HepG2 (cell line): ENCODE measurements around the gene CACNA1C. TPM values are rescaled to one million over a fixed set of nuclear protein-coding genes. Genes with fewer than 3 reads are reported as not detected.

Source experiments
- ATAC-seq: fragments of 200-7000 bp; cut with Tn5 transposase; 3 replicates; pipeline ENCODE4 v1.9.1; 2020; ENCODE audit warnings: mild to moderate bottlenecking, moderate library complexity
- BruUV-seq: library from RNA; stranded (reverse); fragments of 400-500 nt; replicated peaks from 2 replicates; lab custom pipeline; 2021; lab: Mats Ljungman, UMichigan
- CTCF ChIA-PET: fragments of 300-600 bp; formaldehyde crosslinking; extraction: SDS; loops from one replicate; lab custom pipeline; 2021; ENCODE audit warnings: low total read pairs, inconsistent platforms, low intra/inter-chr PET ratio; lab: Yijun Ruan, JAX
- POLR2A ChIA-PET: fragments of 350-600 bp; sonication (Branson Sonifier 250); formaldehyde crosslinking; loops from one replicate; lab custom pipeline; 2020; ENCODE audit warnings: antibody characterized with exemption, inconsistent platforms; lab: Yijun Ruan, JAX
- DNase-seq: peaks from one replicate; pipeline ENCODE4 v3.0.0-alpha.2; 2015; ENCODE audit warnings: low spot score
- FAIRE-seq: peaks from 3 replicates; lab custom pipeline; 2011; peaks lifted over from hg19 to GRCh38; lab: Jason Lieb, UNC
- H2AFZ ChIP-seq: one replicate; pipeline ENCODE4 v1.6.1; 2011; ENCODE audit warnings: low read length, inconsistent platforms
- H3K27ac ChIP-seq: fragments of 300-600 bp; 3 replicates; pipeline ENCODE4 v1.8.0; 2011; ENCODE audit warnings: mixed run types, mild to moderate bottlenecking, mixed read lengths, low read length, inconsistent platforms; ENCODE audit not compliant: insufficient read depth; ENCODE audit errors: extremely low read length
- H3K27me3 ChIP-seq, 2 experiments: fragments of 200-600 bp in 1 of 2; 2 replicates in 1 of 2; 3 replicates in 1 of 2; pipeline versions ENCODE4 v1.6.0 to v1.8.0; 2011; ENCODE audit warnings: low read length in 2 of 2, mild to moderate bottlenecking in 2 of 2, moderate library complexity in 2 of 2, inconsistent platforms in 1 of 2; ENCODE audit not compliant: insufficient read depth in 2 of 2, control insufficient read depth in 1 of 2
- H3K36me3 ChIP-seq, 2 experiments: fragments of 200-600 bp in 1 of 2; replicated peaks in 1 of 2; 2 replicates in 1 of 2; 3 replicates in 1 of 2; pipeline versions ENCODE4 v1.5.1 to v1.8.0; 2011; ENCODE audit warnings: low read length in 2 of 2, inconsistent platforms in 1 of 2; ENCODE audit not compliant: insufficient read depth in 2 of 2, control insufficient read depth in 1 of 2
- H3K4me1 ChIP-seq: 2 replicates; pipeline ENCODE4 v1.5.1; 2012; ENCODE audit warnings: low read length, inconsistent platforms; ENCODE audit not compliant: insufficient read depth
- H3K4me2 ChIP-seq: 2 replicates; pipeline ENCODE4 v1.6.0; 2011; ENCODE audit warnings: low read depth, low read length, inconsistent platforms
- H3K4me3 ChIP-seq, 3 experiments: fragments of 200-600 bp in 1 of 3; sonication (generic), shearing (Covaris generic) in 1 of 3; replicated peaks in 1 of 3; 2 replicates each; pipeline ENCODE4 v1.5.1; 2011 to 2016; ENCODE audit warnings: low read length in 3 of 3, inconsistent platforms in 2 of 3, low read depth in 2 of 3, mild to moderate bottlenecking in 2 of 3, control low read depth in 1 of 3, mixed read lengths in 1 of 3; ENCODE audit not compliant: insufficient read depth in 1 of 3
- H3K79me2 ChIP-seq: one replicate; pipeline ENCODE4 v1.6.1; 2011; ENCODE audit warnings: low read length, inconsistent platforms; ENCODE audit not compliant: insufficient read depth
- H3K9ac ChIP-seq: 2 replicates; pipeline ENCODE4 v1.6.0; 2011; ENCODE audit warnings: mild to moderate bottlenecking, low read depth, low read length, inconsistent platforms; ENCODE audit not compliant: insufficient read depth
- H3K9me3 ChIP-seq: 2 replicates; pipeline ENCODE4 v1.5.1; 2012; ENCODE audit warnings: mild to moderate bottlenecking, low read length
- H4K20me1 ChIP-seq: 2 replicates; pipeline ENCODE4 v1.6.0; 2011; ENCODE audit warnings: inconsistent platforms, mild to moderate bottlenecking, low read length, moderate library complexity; ENCODE audit not compliant: insufficient read depth
- FOXA1 ChIP-seq, 2 experiments: fragments of 450-650 bp in 1 of 2; sonication (generic) in 1 of 2; formaldehyde crosslinking in 1 of 2; IDR thresholded peaks; 2 replicates each; pipeline versions ENCODE4 v1.4.0 to v1.6.1; 2016 to 2020; ENCODE audit warnings: missing genetic modification reagents in 1 of 2
- HNRNPUL1 ChIP-seq: fragments of 200-400 bp; formaldehyde crosslinking; IDR thresholded peaks from 2 replicates; pipeline ENCODE4 v1.6.1; 2017; ENCODE audit warnings: low read depth, mild to moderate bottlenecking, low read length, moderate library complexity
- SRSF4 ChIP-seq: fragments of 200-400 bp; formaldehyde crosslinking; IDR thresholded peaks from one replicate; pipeline ENCODE4 v1.6.1; 2018; ENCODE audit warnings: mild to moderate bottlenecking, low read depth, low read length, moderate library complexity; ENCODE audit not compliant: poor library complexity, severe bottlenecking
- TBL1XR1 ChIP-seq: fragments of 150-350 bp; IDR thresholded peaks from 2 replicates; pipeline ENCODE4 v1.6.1; 2014; ENCODE audit warnings: borderline replicate concordance, low read length; ENCODE audit not compliant: partially characterized antibody
- WGBS: methylation state at CpG from one replicate; pipeline ENCODE4 v1.1.6; 2017; ENCODE audit warnings: low lambda C conversion rate; 5-methylcytosine and 5-hydroxymethylcytosine counted together
- in situ Hi-C: cut with HindIII; loops from 2 replicates; pipeline ENCODE4 v1.10.0; 2017; ENCODE audit warnings: low pct_unique_long_range_greater_than_20kb; ENCODE audit not compliant: extremely low pct_ligation_motif_present
- intact Hi-C: fragments of 100-400 bp; cut with micrococcal nuclease; formaldehyde crosslinking; loops from one replicate; pipeline ENCODE4 v1.10.0; 2022; ENCODE audit not compliant: unreplicated experiment
- polyA plus RNA-seq, 8 experiments: library from polyadenylated mRNA; depleted of rRNA in 3 of 8; stranded (reverse) in 7 of 8; unstranded in 1 of 8; fragments of >200 nt; fragmentation: Illumina TruSeq in 4 of 8; extraction: Trizol in 4 of 8; gene quantifications; 2 replicates each; pipeline versions ENCODE4 v1.2.1 to v1.2.3, GENCODE V29; 2011 to 2016; ENCODE audit warnings: low read depth in 4 of 8, missing spikeins in 1 of 8, mixed read lengths in 1 of 8; ENCODE audit not compliant: insufficient read depth in 1 of 8
- total RNA-seq, 5 experiments: library from RNA; depleted of rRNA; stranded (reverse); fragments of >200 nt; fragmentation: Illumina TruSeq; extraction: Trizol; gene quantifications; 2 replicates each; pipeline ENCODE4 v1.2.3, GENCODE V29; 2016; ENCODE audit warnings: low read depth in 1 of 5
- TF ChIP-seq, protein P1 (sequence below): sonication (generic); formaldehyde crosslinking; IDR thresholded peaks from 2 replicates; pipeline ENCODE4 v1.5.0; 2020; ENCODE audit warnings: mild to moderate bottlenecking, missing genetic modification reagents, moderate library complexity

Gene CACNA1C
- total and polyA plus RNA-seq, 2 of the 13 experiments (the other 11 are each of a cell fraction or from before 2014, with no cell fraction given), result not detected

- no peak overlapping the region for H3K4me3 ChIP-seq
- WGBS, result 8% methylated on average over 11 of the region's 13 CpGs
- H2AFZ ChIP-seq, result no peak overlapping the region
- H4K20me1 ChIP-seq, result no peaks in the 10 kb centered on the region
- ChIA-PET POLR2A (no interaction called here), CTCF (no interaction called here)
- H3K27me3 ChIP-seq, result peaks cover 4 to 29% of the 10 kb centered on the region in 2 experiments; a peak in 3 of 5 replicates
- no peaks in the 10 kb centered on the region for H3K4me1 ChIP-seq
- in situ Hi-C loops (no loop called here), intact Hi-C loops (no loop called here)
- TF ChIP-seq FOXA1 (IDR thresholded peaks at IDR 0.05), result no peak
- TF ChIP-seq FOXA1 (CRISPR knock-in tag; IDR thresholded peaks at IDR 0.05), result no peak
- TF ChIP-seq, protein P1, sequence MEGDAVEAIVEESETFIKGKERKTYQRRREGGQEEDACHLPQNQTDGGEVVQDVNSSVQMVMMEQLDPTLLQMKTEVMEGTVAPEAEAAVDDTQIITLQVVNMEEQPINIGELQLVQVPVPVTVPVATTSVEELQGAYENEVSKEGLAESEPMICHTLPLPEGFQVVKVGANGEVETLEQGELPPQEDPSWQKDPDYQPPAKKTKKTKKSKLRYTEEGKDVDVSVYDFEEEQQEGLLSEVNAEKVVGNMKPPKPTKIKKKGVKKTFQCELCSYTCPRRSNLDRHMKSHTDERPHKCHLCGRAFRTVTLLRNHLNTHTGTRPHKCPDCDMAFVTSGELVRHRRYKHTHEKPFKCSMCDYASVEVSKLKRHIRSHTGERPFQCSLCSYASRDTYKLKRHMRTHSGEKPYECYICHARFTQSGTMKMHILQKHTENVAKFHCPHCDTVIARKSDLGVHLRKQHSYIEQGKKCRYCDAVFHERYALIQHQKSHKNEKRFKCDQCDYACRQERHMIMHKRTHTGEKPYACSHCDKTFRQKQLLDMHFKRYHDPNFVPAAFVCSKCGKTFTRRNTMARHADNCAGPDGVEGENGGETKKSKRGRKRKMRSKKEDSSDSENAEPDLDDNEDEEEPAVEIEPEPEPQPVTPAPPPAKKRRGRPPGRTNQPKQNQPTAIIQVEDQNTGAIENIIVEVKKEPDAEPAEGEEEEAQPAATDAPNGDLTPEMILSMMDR, result 0 out of 2 replicates have a peak, but pooled peaks have one; percentile 14
- TF ChIP-seq TBL1XR1, result no peak
- FAIRE-seq (no peak), ATAC-seq (peak; percentile 48; the same call in 2 of the 3 replicates), DNase-seq (no peak)
- H3K9me3 ChIP-seq, result no peaks in the 10 kb centered on the region
- H3K9ac ChIP-seq, result no peak overlapping the region
- no peaks in the 10 kb centered on the region for H3K36me3 ChIP-seq
- H3K79me2 ChIP-seq, result no peaks in the 10 kb centered on the region
- no peak overlapping the region for H3K4me2 ChIP-seq
- no peak overlapping the region for H3K27ac ChIP-seq
- no TSS peak for BruUV-seq
Observed at GRCh38 chr12:2733493-2734355, 680.9 kb downstream of the CACNA1C start.

GRCh38 chr12:2735432-2735831 lies 682.6 kb downstream of the CACNA1C start:
- CTCF ChIA-PET, result no interaction called here
- BruUV-seq, result no TSS peak

More at GRCh38 chr12:2735432-2735831, 682.6 kb downstream of the CACNA1C start:
- Histone ChIP-seq H3K27me3 (peaks cover 4 to 29% of the 10 kb centered on the region in 2 experiments; a peak in 3 of 5 replicates), H3K27ac (no peak overlapping the region), H4K20me1 (no peaks in the 10 kb centered on the region), H3K36me3 (no peaks in the 10 kb centered on the region), H3K4me1 (no peaks in the 10 kb centered on the region), H2AFZ (no peak overlapping the region), H3K9ac (no peak overlapping the region), H3K4me2 (no peak overlapping the region), H3K79me2 (no peaks in the 10 kb centered on the region), H3K4me3 (no peak overlapping the region), H3K9me3 (no peaks in the 10 kb centered on the region)
- in situ Hi-C loops (loop anchor here (5.0 kb wide), 1 partner anchor 47 kb away; no protein-coding TSS in a partner anchor), intact Hi-C loops (no loop called here)
- no peak for TF ChIP-seq SRSF4
- no peak for TF ChIP-seq HNRNPUL1
- WGBS, result 0% methylated on average over 1 of the region's 1 CpG
- POLR2A ChIA-PET, result no interaction called here
- ATAC-seq, result no peak
- no peak for FAIRE-seq
- DNase-seq, result no peak
